NCI-H526 treated with DMSO at 0.1 percent for 48 hours (cell line): ENCODE measurements around the gene STRIP1.
"Not testable (repeated sequence)": the region's sequence is repeated elsewhere in the genome, so short reads cannot be mapped to it uniquely, and the experiment has no call there.

Experiments used
- DNase-seq: peaks from one replicate; lab custom pipeline; 2025; lab: John Stamatoyannopoulos, UW

Gene STRIP1

GRCh38 chr1:110007046-110007830, 27.2 kb upstream of the STRIP1 start:
- no peak for DNase-seq

- no peak for DNase-seq
These were observed 25.4 kb upstream of the STRIP1 start for GRCh38 chr1:110008971-110009565.

GRCh38 chr1:110011527-110012041, 22.8 kb upstream of the STRIP1 start:
- DNase-seq, result no peak

- DNase-seq, result no peak
These were observed 22.2 kb upstream of the STRIP1 start for GRCh38 chr1:110012100-110012780.

- DNase-seq, result no peak
These were observed 16.6 kb upstream of the STRIP1 start for GRCh38 chr1:110017792-110018191.

DNA sequence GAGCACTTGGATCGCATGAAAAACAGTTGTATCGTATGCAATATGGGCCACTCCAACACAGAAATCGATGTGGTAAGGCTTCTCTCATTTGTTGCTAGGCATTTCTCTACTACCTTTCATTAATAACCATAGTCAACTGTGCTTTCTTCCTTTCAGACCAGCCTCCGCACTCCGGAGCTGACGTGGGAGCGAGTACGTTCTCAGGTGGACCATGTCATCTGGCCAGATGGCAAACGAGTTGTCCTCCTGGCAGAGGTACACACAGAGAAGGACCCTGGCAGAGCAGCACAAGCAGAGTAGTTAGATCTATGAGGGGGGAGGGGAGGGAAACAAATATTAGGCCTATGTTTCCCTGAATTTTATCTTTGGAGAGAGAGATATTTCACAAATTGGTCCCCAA, 16.0 kb upstream of the STRIP1 start:
- no peak for DNase-seq

DNA sequence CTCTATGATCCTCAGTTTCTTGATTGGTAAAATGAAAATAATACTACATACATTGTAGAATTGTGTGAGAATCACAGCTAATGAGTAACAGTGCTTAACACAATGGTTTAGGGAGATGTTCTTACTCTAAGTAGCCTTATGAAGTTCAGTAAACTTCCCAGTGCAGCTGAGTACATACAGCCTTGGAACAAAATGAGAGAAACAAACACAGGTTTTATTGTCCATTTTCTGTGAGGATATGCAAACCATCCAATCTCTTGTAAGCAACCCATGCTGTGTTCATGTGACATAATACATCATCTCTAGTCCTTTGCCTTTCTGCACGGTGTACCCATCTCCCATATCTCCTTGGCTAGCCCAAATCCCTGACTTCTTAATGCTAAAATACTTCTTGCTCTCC, 14.7 kb upstream of the STRIP1 start:
- no peak for DNase-seq

- DNase-seq, result no peak
These were observed 13.1 kb upstream of the STRIP1 start for GRCh38 chr1:110021285-110021684.

DNA sequence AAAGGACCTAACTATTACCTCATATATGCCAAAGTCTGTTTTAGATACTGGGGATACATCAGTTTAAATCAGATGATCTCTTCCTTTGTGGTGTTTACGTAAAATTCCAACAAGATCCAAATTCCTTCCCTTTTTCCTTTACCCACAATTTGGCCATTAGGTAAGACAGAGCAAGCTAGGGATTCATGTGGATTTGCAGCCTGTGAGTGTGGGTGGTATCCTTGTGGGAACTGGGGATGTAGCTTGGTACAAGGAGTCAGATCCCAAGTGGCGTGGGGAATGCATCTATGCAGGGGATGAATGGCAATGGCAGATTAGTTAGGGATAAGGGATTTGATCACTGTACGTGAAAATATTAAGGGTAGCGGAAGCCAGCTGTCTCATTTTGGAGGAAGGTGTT, 9.8 kb upstream of the STRIP1 start:
- no peak for DNase-seq

DNA sequence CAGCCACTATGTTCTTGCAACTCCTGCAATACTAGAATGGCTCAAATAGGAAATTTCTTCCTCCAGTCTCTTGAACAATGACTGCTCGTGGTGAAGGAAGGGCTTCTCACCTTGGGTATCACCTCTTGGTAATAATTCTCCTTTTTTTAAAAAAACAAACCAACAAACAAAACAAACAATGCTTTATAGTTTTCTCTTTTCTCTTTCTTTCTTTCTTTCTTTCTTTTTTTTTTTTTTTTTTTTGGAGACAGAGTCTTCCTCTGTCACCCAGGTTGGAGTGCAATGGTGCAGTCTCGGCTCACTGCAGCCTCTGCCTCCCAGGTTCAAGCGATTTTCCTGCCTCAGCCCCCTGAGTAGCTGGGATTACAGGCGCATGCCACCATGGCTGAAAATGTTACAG, 3.7 kb upstream of the STRIP1 start:
- DNase-seq, result not testable (repeated sequence)

- no peak for DNase-seq
These were observed 2.1 kb upstream of the STRIP1 start for GRCh38 chr1:110032327-110032726.

GRCh38 chr1:110033421-110033820, 1.0 kb upstream of the STRIP1 start:
- no peak for DNase-seq

- DNase-seq, result no peak
These were observed 379 bp upstream of the STRIP1 start for GRCh38 chr1:110034040-110034450.

DNA sequence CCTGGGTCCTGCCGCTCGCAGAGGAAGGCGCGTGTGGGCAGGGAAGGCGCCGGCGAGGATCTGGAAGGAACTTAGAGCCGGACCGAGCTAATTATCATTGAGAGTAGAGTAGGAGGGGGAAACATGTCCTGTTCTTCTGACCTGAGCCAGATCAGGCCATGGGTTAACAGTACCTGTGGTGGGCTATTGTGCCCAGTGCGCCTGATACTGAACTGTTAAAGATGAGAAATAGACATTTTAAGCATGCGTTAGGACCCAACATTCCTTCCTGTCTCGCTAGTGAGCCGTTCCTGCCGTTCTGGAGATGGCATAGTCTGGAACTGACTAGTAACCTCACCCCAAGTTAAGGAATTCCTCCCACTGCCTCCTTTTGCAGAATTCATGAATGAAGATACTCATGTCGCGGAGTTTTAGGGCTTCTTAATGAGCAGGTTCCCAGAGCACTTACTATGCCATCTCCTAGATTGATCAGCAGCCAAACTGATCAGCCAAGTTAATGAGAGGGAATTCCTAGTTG, 870 bp downstream of the STRIP1 start:
- DNase-seq, result peak; percentile 47

- no peak for DNase-seq
These were observed 3.8 kb downstream of the STRIP1 start for GRCh38 chr1:110038271-110038670.

DNA sequence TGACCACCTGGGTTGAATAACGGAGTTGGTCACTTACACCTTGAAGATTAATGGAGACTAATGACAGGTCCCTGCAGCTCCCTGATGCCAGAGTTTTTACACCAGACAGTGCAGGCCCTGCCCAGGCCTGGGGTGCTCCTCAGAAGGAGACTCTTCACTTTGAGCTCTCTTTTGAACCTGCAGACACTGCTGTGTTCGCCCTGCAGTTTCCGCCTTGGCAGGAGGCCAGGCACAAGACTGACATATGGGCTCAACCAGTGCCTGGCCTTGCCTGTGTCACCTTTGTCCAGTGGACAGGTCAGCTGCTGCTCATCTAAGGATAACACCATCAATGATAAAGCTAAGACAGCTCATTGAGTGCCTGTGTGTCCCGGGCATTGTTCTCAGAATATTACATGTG, 5.2 kb downstream of the STRIP1 start:
- DNase-seq, result no peak

- DNase-seq, result no peak
These were observed 6.1 kb downstream of the STRIP1 start for GRCh38 chr1:110040548-110040947.

GRCh38 chr1:110043016-110043415, 8.6 kb downstream of the STRIP1 start:
- no peak for DNase-seq

GRCh38 chr1:110047463-110047862, 13.0 kb downstream of the STRIP1 start:
- DNase-seq, result no peak

DNA sequence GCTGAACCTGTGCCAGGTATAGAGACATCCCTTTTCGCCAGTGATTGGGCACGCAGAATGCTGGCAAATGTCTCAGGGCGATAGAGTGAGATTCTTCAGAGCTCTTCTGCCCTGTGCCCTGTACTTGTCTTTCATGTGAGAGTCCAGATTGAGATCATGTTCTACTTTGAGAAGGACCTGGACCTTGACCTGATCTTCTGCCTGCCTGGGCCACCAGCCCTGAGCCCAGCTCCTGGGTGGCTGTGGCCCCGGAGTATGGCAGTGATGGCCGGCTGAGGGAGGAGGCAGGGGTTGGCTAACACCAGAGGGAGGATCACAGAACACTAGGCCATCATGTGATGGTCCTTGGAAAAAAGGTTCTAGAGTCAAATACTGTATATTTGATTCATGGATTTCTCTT, 13.8 kb downstream of the STRIP1 start:
- DNase-seq, result no peak

DNA sequence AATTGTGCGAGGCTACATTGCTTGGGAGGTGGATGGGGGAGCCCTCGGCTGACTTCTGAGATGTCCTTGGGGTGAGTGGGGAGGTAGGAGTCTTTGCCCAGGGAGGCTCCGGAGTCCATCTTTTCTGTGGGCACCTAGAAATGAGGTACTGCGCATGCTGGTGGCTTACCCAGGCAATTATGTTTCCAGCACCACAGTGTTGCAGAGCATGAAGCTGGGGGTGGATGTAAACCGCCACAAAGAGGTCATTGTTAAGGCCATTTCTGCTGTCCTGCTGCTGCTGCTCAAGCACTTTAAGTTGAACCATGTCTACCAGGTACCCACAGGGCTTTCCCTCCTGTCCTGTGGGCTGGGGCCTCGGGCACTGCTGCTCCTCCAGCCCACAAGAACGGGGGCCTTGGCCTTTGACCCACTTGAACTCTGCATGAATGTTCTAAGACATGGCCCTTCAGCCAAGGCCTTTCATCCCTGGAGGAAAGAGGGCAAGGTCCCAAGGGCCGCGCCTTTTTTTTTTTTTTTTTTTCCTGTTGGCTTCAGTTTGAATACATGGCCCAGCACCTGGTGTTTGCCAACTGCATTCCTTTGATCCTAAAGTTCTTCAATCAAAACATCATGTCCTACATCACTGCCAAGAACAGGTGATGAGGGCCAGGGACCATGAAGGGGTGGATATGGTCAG, 14.6 kb downstream of the STRIP1 start:
- DNase-seq, result no peak
